K562 (cell line): ENCODE data around the gene CHDH. TPM values are rescaled to one million over a fixed set of nuclear protein-coding genes. Genes with fewer than 3 reads are reported as not detected.

ENCODE experiments used
- ATAC-seq: fragments of 200-7000 bp; cut with Tn5 transposase; 3 replicates; pipeline ENCODE4 v1.9.1; 2020; ENCODE audit warnings: moderate library complexity
- BruUV-seq: library from RNA; stranded (reverse); fragments of 400-500 nt; replicated peaks from 2 replicates; lab custom pipeline; 2021; lab: Mats Ljungman, UMichigan
- CTCF ChIA-PET: fragments of 300-600 bp; formaldehyde crosslinking; extraction: SDS; loops from one replicate; lab custom pipeline; 2021; ENCODE audit warnings: low intra/inter-chr PET ratio; lab: Yijun Ruan, JAX
- POLR2A ChIA-PET: fragments of 300-600, 350-650 bp; sonication (Branson Sonifier 250); formaldehyde crosslinking; extraction: SDS; loops from one replicate; lab custom pipeline; 2021; ENCODE audit warnings: antibody characterized with exemption, inconsistent platforms; lab: Yijun Ruan, JAX
- DNase-seq, 4 experiments: peaks; one replicate each; pipeline versions ENCODE4 v3.0.0 to v3.0.0-alpha.2; 2011 to 2018; ENCODE audit warnings: low spot score in 3 of 4, mixed read lengths in 3 of 4; ENCODE audit errors: extremely low read depth in 1 of 4
- FAIRE-seq: peaks from 2 replicates; lab custom pipeline; 2011; peaks lifted over from hg19 to GRCh38; lab: Jason Lieb, UNC
- H2AFZ ChIP-seq: 2 replicates; pipeline ENCODE4 v1.6.0; 2011; ENCODE audit warnings: low read depth, low read length, control low read depth, inconsistent platforms
- H3K27ac ChIP-seq: fragments of 200-600 bp; 3 replicates; pipeline ENCODE4 v1.8.0; 2011; ENCODE audit warnings: low read depth, mild to moderate bottlenecking, control low read depth, inconsistent platforms, low read length, moderate library complexity, mixed read lengths; ENCODE audit errors: extremely low read depth
- H3K27me3 ChIP-seq, 2 experiments: fragments of 300-600 bp in 1 of 2; 2 replicates in 1 of 2; 3 replicates in 1 of 2; pipeline versions ENCODE4 v1.6.0 to v1.8.0; 2011; ENCODE audit warnings: inconsistent platforms in 2 of 2, low read length in 2 of 2, mild to moderate bottlenecking in 1 of 2, mixed read lengths in 1 of 2, moderate library complexity in 1 of 2; ENCODE audit not compliant: control insufficient read depth in 2 of 2, insufficient read depth in 2 of 2
- H3K36me3 ChIP-seq: fragments of 300-600 bp; 3 replicates; pipeline ENCODE4 v1.8.0; 2011; ENCODE audit warnings: mild to moderate bottlenecking, low read length, inconsistent platforms; ENCODE audit not compliant: control insufficient read depth, insufficient read depth
- H3K4me1 ChIP-seq, 2 experiments: fragments of 200-600 bp in 1 of 2; replicated peaks in 1 of 2; 2 replicates in 1 of 2; 3 replicates in 1 of 2; pipeline versions ENCODE4 v1.5.1 to v1.8.0; 2011; ENCODE audit warnings: inconsistent platforms in 2 of 2, low read length in 2 of 2, mild to moderate bottlenecking in 1 of 2, mixed read lengths in 1 of 2, moderate library complexity in 1 of 2; ENCODE audit not compliant: control insufficient read depth in 2 of 2, insufficient read depth in 2 of 2
- H3K4me2 ChIP-seq: 2 replicates; pipeline ENCODE4 v1.6.1; 2011; ENCODE audit warnings: low read length, control low read depth, inconsistent platforms, mixed read lengths; ENCODE audit not compliant: insufficient read depth
- H3K4me3 ChIP-seq: fragments of 200-600 bp; sonication (generic), shearing (Covaris generic); 2 replicates; pipeline ENCODE4 v1.5.1; 2016; ENCODE audit warnings: control low read depth, inconsistent platforms
- H3K79me2 ChIP-seq: fragments of 200-600 bp; 3 replicates; pipeline ENCODE4 v1.8.0; 2011; ENCODE audit warnings: low read length, inconsistent platforms; ENCODE audit not compliant: control insufficient read depth, insufficient read depth
- H3K9ac ChIP-seq, 2 experiments: 2 replicates each; pipeline versions ENCODE4 v1.6.0 to v1.6.1; 2011; ENCODE audit warnings: low read depth in 2 of 2, low read length in 2 of 2, control low read depth in 1 of 2, inconsistent platforms in 1 of 2, mild to moderate bottlenecking in 1 of 2, mixed read lengths in 1 of 2; ENCODE audit not compliant: insufficient read depth in 1 of 2
- H3K9me1 ChIP-seq: one replicate; pipeline ENCODE4 v1.6.0; 2011; ENCODE audit warnings: inconsistent platforms, mild to moderate bottlenecking, low read length, moderate library complexity; ENCODE audit not compliant: control insufficient read depth, insufficient read depth
- H3K9me3 ChIP-seq: replicated peaks from 2 replicates; pipeline ENCODE4 v1.5.1; 2011; ENCODE audit warnings: low read depth, low read length, inconsistent platforms; ENCODE audit not compliant: control insufficient read depth, insufficient read depth
- H4K20me1 ChIP-seq: replicated peaks from 2 replicates; pipeline ENCODE4 v1.6.1; 2011; ENCODE audit warnings: low read length, inconsistent platforms, mixed read lengths; ENCODE audit not compliant: control insufficient read depth, insufficient read depth
- ELF1 ChIP-seq: fragments of 200-800 bp; sonication (Bioruptor generic); IDR thresholded peaks from 2 replicates; pipeline ENCODE4 v1.6.1; 2016; ENCODE audit warnings: missing genetic modification characterization, missing compliant biosample characterization
- NFIC ChIP-seq: fragments of 450-650 bp; IDR thresholded peaks from 2 replicates; pipeline ENCODE4 v1.6.1; 2017; ENCODE audit warnings: mild to moderate bottlenecking, inconsistent platforms
- SMARCC2 ChIP-seq: fragments of 450-650 bp; IDR thresholded peaks from 2 replicates; pipeline ENCODE4 v1.6.1; 2017; ENCODE audit warnings: antibody characterized with exemption, moderate library complexity, mild to moderate bottlenecking, low read depth
- TCF3 ChIP-seq: sonication (generic); formaldehyde crosslinking; IDR thresholded peaks from 2 replicates; pipeline ENCODE4 v1.4.0; 2020; ENCODE audit warnings: mild to moderate bottlenecking, missing genetic modification reagents
- ZNF184 ChIP-seq: sonication (generic); formaldehyde crosslinking; IDR thresholded peaks from 2 replicates; pipeline ENCODE4 v1.5.0; 2020; ENCODE audit warnings: missing genetic modification reagents
- ZNF253 ChIP-seq: fragments of 250-450 bp; sonication (Bioruptor Pico); conservative IDR thresholded peaks from 2 replicates; pipeline ENCODE4 v1.6.1; 2021; ENCODE audit warnings: mild to moderate bottlenecking
- WGBS: fragments of 100-300 bp; shearing (Covaris generic); methylation state at CpG from one replicate; pipeline ENCODE4 v1.1.6; 2016; ENCODE audit warnings: low coverage, mixed read lengths; ENCODE audit not compliant: insufficient coverage; ENCODE audit errors: missing lambda C conversion rate; 5-methylcytosine and 5-hydroxymethylcytosine counted together
- in situ Hi-C: fragments of 300-500 bp; cut with MboI; formaldehyde crosslinking; loops from 4 replicates; pipeline ENCODE4 v1.15.0; 2018; ENCODE audit warnings: inconsistent platforms, mixed read lengths
- intact Hi-C: fragments of 100-400 bp; cut with micrococcal nuclease; formaldehyde crosslinking; loops from 2 replicates; pipeline ENCODE4 v1.14.2; 2022
- polyA plus RNA-seq, 8 experiments: library from polyadenylated mRNA; depleted of rRNA in 4 of 8; stranded (reverse) in 5 of 8; unstranded in 3 of 8; fragments of >200 nt; fragmentation: Nextera tagmentation in 2 of 8; fragmentation: Illumina TruSeq in 1 of 8; extraction: Ambion mirVana in 2 of 8; extraction: Trizol in 1 of 8; gene quantifications; 2 replicates each; pipeline versions ENCODE4 v1.2.1 to v1.2.3, GENCODE V29; 2011 to 2014; ENCODE audit warnings: inconsistent platforms in 1 of 8, missing spikeins in 1 of 8
- total RNA-seq, 7 experiments: library from RNA; depleted of rRNA in 6 of 7; stranded (reverse); fragments of >200 nt in 6 of 7; fragmentation: Illumina TruSeq in 2 of 7; extraction: Trizol in 2 of 7; gene quantifications; 2 replicates each; pipeline versions ENCODE4 v1.2.1 to v1.2.3, GENCODE V29; 2011 to 2021; ENCODE audit warnings: low replicate concordance in 1 of 7
- TF ChIP-seq, protein P1 (sequence below): sonication (generic); formaldehyde crosslinking; IDR thresholded peaks from 2 replicates; pipeline ENCODE4 v1.8.1; 2022; ENCODE audit warnings: missing genetic modification reagents
- TF ChIP-seq, protein P2 (sequence below): sonication (generic); formaldehyde crosslinking; IDR thresholded peaks from 2 replicates; pipeline ENCODE4 v1.8.0; 2022; ENCODE audit warnings: mild to moderate bottlenecking, missing genetic modification reagents

The CHDH gene
- total and polyA plus RNA-seq, 9 of the 15 experiments (the other 6 are each of a cell fraction or from before 2014, with no cell fraction given), result 0.06 to 1.9 (median 0.46) TPM

DNA sequence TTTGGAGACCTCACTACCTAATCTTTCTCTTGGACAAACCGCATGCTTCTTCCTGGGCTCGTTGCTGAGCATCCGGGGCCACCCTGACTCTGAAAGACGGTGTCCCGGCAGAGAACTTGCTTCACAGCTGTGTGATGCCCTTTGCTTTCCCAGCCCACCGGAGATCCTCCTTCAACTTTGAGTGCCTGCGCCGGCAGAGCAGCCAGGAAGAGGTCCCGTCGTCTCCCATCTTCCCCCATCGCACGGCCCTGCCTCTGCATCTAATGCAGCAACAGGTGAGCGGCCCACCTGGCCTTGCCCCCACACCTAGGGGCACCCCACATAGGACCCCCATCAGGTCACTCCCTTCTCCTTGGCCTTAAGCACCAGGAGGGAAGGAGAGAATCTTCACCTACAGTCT, 37.7 kb downstream of the CHDH start:
- BruUV-seq, result no TSS peak
- Histone ChIP-seq H3K9me1 (no peaks in the 10 kb centered on the region), H3K79me2 (no peaks in the 10 kb centered on the region)

More for the DNA sequence above, 37.7 kb downstream of the CHDH start:
- FAIRE-seq (no peak), DNase-seq (no peak), ATAC-seq (no peak)
- 2% methylated on average over 5 of the region's 13 CpGs for WGBS
- Histone ChIP-seq H3K36me3 (no peaks in the 10 kb centered on the region), H3K4me2 (no peak overlapping the region), H3K27ac (no peak overlapping the region), H2AFZ (no peak overlapping the region), H3K9ac (no peak overlapping the region), H4K20me1 (no peaks in the 10 kb centered on the region), H3K4me3 (no peak overlapping the region), H3K9me3 (no peaks in the 10 kb centered on the region), H3K4me1 (no peaks in the 10 kb centered on the region; a peak in 1 of 5 replicates), H3K27me3 (peaks cover 8 to 70% of the 10 kb centered on the region in 2 experiments; a peak in 3 of 5 replicates)
- TF ChIP-seq, protein P1, sequence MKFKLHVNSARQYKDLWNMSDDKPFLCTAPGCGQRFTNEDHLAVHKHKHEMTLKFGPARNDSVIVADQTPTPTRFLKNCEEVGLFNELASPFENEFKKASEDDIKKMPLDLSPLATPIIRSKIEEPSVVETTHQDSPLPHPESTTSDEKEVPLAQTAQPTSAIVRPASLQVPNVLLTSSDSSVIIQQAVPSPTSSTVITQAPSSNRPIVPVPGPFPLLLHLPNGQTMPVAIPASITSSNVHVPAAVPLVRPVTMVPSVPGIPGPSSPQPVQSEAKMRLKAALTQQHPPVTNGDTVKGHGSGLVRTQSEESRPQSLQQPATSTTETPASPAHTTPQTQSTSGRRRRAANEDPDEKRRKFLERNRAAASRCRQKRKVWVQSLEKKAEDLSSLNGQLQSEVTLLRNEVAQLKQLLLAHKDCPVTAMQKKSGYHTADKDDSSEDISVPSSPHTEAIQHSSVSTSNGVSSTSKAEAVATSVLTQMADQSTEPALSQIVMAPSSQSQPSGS (CRISPR knock-in tag), result no peak
- TF ChIP-seq ZNF184 (CRISPR knock-in tag) (no peak), NFIC (no peak), ELF1 (no peak), TCF3 (CRISPR knock-in tag) (no peak), SMARCC2 (no peak), ZNF253 (no peak)
- TF ChIP-seq, protein P2, sequence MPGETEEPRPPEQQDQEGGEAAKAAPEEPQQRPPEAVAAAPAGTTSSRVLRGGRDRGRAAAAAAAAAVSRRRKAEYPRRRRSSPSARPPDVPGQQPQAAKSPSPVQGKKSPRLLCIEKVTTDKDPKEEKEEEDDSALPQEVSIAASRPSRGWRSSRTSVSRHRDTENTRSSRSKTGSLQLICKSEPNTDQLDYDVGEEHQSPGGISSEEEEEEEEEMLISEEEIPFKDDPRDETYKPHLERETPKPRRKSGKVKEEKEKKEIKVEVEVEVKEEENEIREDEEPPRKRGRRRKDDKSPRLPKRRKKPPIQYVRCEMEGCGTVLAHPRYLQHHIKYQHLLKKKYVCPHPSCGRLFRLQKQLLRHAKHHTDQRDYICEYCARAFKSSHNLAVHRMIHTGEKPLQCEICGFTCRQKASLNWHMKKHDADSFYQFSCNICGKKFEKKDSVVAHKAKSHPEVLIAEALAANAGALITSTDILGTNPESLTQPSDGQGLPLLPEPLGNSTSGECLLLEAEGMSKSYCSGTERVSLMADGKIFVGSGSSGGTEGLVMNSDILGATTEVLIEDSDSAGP, result no peak
- POLR2A ChIA-PET, result no interaction called here
- in situ Hi-C loops, result no loop called here
- intact Hi-C loops, result no loop called here
- CTCF ChIA-PET, result no interaction called here
